GM21786 (cell line): ENCODE measurements around the gene LGMN.
"Not testable (repeated sequence)": the region's sequence is repeated elsewhere in the genome, so short reads cannot be mapped to it uniquely, and the experiment has no call there.

ENCODE experiments used
- ATAC-seq: cut with Tn5 transposase; IDR thresholded peaks from one replicate; pipeline ENCODE4 v1.9.1; 2021; ENCODE audit not compliant: unreplicated experiment

LGMN gene

DNA sequence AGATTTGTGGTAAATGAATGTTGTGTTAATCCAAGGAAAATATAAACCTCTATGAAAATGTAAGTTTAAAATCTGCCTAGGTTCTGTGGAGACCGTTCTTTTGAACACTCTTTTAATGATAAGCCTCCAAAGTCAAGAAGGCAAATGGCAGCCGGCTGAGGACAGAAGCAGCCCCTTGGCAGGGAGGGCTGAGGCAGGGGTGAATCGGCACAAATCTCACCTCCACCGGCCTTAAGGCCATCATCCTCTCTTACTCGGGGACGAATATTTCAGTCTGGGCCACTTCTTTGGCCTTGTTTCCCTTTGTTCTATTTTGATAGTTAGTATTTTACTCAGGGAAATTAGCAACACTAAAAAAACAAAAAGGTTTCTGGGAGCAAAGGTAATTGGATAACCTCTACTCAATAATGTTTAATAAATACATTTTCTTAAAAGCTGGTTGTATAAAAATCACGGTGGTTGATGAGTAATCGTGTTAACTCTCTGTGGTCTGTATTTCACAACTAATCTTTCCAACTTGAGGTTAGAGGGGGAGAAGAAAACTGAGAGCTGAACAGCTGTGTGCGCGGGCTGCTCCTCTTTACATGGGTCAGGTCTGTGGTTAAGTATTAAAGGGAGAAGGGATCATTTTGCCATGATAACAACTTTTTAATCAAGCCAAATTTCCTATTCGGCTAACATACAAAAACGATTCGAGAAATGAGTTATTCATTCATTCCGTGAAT lies 18.6 kb downstream of the LGMN start:
- ATAC-seq = peak; percentile 82

DNA sequence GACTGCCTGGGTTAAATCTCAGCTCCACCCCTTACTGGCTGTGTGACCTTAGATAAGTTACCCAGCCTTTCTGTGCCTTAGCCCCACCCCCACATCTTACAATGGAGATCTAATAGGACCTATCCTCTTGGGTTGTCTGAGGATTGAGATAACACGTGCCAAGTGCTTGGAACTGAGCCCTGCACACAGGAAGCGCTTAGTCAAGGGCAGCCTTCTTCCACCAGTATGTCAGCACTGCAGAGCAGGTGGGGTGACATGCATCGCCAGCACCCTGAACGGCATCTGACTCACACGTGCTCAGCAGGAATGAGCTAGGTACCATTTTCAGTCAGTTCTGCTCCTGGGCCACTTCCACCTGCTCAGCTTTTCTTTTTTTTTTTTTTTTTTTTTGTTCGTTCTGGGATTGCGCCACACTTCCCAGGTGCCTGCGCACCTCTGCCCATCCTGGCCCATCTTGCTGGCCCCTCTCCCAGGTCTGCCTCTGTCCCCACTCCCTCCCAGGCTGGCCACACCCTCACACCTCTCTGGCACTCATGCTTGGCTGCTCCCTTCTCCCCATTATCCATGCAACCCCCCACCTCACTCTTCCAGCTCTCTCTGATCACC lies 19.6 kb downstream of the LGMN start:
- peak; percentile 54 for ATAC-seq

DNA sequence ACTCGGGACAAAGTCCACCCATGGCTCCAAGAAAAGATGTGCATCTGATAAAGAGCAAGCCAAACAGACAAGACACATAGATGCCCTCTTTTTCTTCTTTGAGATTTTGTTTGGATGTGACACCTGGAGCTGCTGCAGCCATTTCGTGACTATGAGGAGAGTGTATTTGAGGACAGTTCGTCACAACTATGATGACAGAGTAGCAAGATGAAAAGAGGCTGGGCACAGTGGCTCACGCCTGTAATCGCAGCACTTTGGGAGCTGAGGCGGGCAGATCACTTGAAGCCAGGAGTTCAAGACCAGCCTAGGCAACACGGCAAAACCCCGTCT lies 21.5 kb downstream of the LGMN start:
- ATAC-seq = no peak

DNA sequence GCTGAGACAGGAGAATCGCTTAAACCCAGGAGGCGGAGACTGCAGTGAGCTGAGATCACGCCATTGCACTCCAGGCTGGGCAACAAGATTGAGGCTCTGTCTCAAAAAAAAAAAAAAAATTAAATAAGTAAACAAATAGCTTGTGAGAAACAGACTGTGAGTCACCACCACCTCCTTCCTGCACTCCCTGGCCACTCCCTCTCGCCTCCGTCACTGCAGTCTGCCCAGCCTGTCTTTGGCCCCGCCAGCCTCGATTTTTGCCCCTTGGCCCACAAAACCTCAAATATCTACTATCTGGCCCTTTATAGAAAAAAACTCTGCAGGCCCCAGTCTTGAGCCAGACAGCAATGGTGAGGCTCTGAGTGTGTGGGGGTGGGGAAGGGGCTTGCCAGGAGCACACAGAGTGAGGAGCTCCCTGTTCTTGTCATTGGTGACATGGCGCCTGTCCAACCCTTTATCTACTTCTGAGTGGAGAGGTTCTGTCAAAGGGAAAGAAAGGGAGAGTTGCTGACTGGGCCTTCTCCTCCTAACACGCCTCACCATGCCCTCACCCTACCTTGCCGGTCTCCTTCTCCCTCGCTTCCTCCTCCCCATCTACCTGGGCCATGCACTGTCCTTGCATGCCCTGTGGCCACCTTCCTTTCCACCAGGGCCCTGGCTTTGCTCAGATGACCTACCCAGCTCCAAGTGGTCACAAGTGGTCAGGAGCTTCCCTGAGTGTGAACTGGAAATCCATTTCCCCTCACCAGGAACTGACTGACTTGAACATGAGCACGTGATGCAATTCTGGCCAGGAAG lies 22.1 kb downstream of the LGMN start:
- ATAC-seq = no peak

DNA sequence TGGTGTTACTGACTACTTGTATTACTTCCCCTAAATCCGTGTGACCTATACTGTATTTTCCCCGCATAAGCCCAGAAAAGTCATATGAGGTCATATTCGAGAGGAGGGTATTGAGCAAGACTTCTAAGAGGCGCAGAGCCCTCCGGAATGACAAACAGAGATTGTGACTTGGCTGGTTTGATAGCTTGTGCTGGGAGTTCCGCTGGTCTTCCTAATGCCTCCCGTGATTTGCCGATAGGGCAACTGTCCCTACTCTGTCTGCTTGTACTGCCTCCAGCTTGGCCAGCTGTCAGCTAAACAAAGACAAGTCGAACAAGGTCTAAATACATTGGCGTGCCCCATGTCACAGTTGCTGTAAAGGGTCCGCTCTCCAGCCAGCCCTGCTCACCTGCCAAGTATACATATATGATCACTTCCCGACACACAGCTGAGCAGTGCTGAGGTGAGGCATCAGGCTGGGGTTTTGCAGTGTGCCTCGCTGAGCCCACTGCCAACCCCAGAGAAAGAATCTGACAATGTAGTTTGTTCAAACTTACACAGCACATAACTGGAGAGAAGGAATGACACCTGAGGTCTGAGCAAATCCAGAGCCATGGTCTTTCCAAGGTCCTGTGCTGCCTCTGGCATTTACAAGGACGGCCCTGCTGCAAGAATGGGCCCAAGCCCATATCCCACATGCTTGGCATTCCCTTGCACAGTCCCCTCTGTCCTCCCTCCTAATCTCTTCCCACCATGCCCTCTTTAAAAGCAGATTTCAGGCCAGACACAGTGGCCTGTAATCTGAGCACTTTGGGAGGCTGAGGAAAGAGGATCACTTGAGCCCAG lies 23.7 kb downstream of the LGMN start:
- ATAC-seq = no peak

DNA sequence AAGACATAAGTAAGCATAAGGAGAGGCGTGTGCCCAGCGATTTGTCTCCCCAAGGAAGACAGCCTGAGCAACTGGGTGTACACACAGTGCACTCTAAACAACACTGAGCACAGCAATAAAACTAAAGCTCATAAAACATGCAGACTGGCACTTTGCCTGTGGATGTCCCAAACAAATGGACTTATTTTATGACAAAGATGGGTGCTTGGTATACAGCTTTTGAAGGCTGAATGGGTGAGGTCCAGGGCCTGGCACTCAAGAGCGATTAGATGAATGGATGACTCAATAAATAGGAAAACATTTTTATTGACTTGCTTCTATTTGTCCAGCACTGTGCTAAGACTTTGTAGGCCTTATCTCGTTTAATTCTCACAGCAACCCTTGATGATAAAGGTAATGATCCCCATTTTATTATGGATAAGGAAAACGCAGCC lies 28.5 kb downstream of the LGMN start:
- no peak for ATAC-seq

DNA sequence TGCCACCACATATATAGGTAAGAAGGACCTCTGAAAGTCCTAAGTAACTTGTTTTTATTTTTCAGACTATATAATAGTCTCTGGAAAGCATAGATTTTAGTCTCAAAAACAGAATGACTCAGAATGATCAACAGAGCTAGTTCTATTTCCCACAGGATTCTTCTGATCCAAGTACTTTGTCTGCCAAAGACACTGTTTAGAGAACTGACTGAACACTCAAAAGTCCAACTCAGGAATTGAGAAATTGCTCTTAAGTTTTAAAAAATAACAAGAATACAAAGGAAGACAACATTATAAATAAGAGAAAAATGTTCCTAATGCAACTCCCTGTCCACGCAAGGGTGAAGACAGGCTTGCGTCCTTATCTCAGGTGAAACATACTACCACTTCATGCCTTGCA lies 29.0 kb downstream of the LGMN start:
- no peak for ATAC-seq

DNA sequence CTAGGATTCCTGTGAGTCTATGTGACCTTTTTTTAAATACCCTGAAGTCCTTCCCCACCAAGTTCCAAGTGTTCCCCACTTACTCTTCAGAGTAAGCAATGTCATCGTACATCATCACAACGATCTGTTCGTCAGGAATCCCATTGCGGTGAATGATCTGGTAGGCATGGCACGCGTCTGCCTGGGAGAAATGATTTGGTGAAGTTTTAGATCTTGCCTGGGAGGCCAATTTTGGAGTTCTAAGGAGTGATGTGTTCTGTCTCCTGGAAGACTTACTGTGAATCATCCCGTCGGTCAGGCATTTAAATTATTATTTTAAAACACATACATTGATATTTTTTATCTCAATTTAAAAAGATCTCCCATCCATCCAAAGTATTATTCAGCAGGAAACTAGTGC lies 29.8 kb downstream of the LGMN start:
- no peak for ATAC-seq

DNA sequence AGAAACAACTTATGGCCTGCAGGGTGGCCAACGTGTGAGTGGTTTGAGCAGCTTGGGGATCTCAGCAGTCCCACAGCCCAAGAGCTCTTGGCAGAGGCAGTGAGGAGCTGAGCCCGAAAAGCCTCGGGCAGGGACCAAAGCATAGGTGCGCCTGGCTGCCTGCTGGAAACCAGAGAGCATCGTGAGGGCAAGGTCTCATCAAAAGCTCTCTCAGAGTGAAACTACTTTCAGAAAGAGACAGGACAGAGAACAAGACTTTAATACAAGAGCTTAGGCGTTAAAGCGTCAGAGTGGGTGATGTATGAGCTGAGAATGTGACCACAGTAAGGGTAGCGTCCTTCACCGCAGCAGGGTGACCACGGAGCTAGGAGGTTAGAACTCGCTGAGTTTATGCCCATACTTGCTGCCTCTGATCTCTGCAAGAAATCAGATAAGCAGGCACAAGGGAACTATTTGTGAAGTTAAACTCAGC lies 30.8 kb downstream of the LGMN start:
- ATAC-seq = no peak

DNA sequence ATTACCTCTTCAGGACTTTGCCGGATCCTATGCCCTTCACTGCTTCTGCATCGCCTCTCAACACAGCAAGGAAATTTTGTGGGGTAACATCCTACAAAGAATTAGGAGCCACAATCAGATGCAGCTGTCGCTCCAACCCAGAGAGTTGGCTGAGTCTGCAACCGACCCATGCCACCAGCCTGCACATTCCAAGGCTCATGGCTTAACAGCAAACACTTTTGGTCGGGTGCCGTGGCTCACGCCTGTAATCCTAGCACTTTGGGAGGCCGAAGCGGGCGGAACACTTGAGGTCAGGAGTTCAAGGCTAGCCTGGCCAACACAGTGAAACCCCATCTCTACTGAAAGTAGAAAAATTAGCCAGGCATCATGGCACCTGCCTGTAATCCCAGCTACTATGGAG lies 32.3 kb downstream of the LGMN start:
- no peak for ATAC-seq

DNA sequence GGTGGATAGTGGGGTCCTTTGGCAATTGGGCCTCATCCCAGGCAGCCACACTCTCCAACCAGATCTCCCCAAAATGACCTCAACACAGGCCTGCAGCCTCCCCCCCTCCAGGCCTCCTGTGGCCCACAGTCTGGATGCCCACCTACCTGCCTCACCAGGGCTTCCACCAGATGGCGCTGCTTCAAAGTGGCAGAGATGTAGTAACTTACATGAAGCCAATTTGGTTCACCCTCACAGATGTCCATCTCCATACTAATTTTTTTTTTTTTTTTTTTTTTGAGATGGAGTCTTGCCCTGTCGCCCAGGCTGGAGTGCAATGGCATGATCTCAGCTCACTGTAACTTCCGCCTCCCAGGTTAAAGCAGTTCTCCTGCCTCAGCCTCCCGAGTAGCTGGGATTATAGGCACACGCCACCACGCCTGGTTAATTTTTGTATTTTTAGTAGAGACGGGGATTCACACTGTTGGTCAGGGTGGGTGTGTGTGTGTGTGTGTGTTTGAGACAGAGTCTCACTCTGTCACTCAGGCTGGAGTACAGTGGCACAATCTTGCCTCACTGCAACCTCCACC lies 33.6 kb downstream of the LGMN start:
- ATAC-seq = not testable (repeated sequence)

DNA sequence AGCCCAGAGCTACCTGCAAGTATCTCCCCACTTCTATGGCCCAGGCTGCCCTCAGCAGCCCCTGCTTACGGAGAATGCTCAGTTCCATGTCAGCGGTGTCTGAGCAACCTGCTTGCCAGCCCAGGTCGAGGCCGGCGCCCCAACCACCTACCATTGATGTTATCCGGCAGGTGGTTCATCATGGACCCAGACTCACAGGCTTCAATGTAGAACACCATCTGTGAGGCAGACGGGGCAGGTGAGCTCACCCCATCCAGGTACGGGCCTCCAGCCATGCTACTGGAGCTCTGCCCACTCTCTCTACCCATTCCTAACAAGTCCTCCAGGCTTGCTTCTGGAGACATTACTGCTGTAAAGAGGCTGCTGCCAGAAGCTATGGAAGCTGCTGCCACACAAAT lies 35.8 kb downstream of the LGMN start:
- no peak for ATAC-seq

DNA sequence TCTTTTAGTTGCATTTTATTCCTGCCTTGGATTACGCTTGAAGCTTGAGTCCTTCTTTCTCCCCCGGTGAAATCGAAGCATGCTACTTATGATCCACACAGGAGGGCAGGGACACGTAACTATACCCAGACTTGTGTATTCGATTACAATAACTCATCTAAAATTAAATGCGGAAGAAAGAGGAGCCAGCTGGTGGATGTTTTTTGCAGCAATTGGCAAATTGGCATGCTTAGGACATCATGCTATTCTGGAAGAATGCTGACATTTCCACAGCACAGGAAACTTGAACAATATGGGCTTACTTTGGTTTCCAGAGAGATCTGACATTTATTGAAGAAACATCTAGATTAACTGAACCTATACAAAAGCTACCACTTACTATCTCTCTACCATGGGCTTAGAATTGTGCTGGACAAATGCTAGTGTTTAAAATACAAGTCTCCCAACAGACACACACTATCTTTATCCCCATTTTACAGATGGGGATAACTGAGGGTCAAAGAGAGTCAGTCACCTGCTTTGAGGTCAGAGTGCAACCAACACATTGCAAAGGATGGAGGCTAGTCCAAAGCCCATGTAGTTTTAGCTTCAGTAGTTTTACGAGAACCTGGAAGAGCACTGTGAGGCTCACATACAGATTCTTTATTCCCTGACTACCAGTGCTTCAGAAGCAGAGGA lies 36.3 kb downstream of the LGMN start:
- ATAC-seq = no peak

DNA sequence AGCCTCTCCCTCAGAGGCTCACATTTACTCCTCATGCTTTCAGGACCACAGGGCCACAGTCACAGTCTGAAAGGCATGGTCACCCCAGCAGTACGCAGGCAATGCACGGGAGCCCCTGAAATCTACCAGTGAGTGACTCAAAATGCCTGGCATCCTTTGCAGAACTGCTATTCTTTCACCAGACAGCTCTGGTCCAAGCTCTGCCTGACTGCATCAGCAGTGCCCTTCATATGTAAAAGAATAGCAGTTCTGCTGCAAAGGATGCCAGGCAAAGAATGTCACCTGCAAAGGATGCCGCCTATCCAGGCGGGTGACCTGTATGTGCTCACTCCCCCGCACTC lies 38.5 kb downstream of the LGMN start:
- ATAC-seq = no peak

DNA sequence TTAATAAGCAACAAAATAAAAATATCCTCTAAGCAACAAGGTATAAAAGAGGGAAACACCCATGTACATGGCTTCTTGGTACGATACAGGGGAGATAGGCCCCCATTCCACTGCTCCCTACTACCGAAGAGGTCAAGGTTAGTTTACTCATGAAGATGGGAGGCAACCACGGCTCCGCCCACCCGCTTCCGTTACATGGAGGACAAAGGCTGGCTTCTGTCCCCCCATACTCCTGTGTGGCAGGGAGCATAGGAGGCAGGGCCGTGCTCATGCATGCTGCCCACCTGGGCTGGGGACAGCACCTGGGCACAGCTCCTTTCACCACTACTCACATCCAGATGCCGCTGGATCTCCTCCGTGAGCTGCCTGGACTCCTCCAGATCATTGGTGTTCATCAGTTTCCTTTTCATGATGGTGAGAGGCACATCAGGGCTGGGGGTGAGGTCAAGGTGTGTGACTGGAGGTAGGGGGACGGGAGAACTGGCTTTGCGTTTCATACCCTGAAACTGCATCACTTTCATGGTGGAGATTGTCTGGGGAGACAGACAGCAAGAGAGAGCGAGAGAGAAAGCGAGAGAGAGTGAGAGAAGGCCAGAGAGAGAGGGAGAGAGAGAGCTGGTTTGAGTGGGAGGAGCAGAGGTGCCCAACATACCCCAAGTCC lies 39.0 kb downstream of the LGMN start:
- ATAC-seq = no peak

DNA sequence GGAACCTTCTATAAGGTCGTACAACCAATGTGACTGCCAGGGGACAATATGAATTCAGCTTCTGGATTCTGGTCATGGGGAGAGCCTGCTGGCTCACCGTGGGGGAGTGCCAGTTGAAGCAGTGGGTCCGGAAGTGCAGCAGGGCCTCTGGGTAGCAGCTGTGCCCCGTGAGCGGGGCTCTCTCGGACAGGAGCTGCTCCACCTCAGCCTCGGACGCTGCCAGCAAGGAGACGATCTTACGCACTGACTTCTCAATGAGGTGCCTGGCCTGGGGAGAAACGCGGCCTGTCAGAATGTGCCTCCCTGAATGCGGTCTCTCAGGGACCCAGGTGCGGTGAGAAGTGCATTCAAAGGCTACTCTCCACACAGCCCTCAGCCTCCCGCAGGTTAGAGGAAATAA lies 42.0 kb downstream of the LGMN start:
- ATAC-seq = no peak

DNA sequence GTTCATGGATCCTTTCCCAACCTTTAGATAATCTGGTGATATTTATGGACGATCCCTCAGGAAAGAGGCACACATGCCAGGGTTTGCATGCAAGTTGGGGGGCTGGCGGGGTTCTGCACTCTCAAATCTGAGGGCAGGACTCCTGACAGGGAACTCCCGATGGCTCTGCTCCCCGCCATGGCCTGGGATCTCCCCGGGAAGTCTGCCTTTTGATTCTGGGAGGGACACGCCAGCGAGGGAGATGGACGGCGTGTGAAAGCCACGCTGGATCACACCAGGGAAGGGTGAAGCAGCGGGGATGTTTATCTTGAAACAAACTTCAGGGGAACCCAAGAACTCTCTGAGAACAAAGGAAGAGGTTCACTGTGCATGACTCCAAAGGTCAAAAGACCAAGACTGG lies 43.6 kb downstream of the LGMN start:
- no peak for ATAC-seq

DNA sequence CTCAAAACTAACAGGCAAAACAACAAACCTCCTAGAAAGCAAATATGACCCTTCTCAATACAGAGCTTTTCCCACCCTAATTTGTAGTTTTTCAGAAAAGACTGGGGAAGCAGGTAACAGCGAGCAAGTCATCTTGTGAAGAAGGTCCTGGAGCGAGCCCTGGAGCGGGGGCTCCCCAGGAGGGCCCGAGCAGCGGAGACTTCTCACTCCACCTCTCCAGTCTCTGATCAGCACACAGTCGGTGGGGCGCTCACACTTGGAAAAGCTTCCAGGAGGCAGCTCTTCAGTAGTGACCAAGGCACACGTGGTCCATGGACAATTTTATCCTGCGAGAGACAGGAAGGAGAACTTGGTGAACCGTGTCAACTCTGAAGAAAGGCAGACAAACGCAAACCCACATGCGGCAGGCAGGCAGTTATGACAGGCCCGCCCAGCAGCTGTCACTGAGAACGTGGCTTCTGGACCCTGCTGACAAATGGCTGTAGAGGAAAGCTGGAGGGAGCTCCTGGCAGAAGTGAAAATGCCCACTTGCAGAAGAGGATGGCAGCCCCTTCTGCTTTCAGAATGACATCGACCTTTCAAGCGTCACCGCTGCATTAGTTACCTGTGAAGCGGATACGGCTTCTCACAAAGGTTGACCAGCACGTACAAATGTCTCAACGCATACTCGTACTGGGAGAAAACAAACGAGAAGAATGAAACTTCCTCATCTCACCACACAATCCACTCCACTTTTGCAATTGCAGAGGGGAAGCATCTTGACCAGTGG lies 44.2 kb downstream of the LGMN start:
- peak; percentile 97 for ATAC-seq

DNA sequence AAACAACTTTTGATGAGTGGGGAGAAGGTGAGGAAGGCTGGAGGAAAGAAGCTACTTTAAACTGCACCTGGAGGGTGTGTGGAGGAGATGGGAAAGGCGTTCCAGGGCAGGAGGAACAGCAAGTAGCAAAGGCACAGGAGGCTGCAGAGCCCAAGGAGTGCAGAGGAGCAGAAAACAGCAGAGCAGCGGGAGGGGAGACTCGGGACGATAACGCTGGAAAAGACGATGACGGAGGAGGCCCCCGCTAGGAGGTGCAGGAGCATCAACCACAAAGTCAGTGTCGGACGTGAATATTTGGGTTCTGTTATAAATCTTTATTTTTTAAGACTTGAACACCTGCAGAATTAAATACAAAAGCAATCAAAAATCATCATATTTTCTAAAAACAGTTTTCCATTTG lies 44.9 kb downstream of the LGMN start:
- ATAC-seq = no peak
